ENCODE data around the gene TBX15. TPM values are rescaled to one million over a fixed set of nuclear protein-coding genes. Genes with fewer than 3 reads are reported as not detected.
"Not testable (repeated sequence)": the region's sequence is repeated elsewhere in the genome, so short reads cannot be mapped to it uniquely, and the experiment has no call there.

Gene TBX15
- total RNA-seq, 3 donors from 2014 or later = not detected

DNA sequence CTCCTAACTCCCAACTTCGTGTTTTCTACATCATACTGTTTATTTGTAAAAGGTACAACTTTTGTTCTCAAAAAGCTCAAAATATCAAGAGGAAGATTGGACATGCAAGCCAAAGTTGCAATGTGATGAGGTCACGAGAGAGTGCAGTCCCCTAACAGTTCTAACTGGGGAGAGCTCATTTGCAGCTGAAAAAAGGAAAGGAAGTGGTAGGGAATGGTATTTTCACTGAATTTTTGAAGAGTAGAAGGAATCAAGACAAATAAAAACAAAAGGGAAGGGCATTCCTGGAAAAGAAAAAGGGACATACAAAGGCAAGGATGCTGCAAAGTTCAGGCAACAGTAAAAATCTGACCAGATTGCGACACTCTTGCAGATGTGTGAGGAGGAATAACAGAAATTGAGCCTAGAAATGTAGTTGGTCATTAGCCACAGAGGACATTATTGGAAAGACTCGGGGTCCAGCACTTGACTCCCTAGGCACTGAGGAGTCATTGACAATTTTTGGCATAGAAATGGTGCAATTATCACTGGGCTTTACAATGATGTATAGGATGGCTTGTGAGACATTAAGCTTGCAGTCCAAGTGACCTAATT is 67.9 kb downstream of the TBX15 start:
- H3K4me3 Mint-ChIP-seq = no peak overlapping the region
- H3K36me3 Mint-ChIP-seq (ENCODE audit: insufficient read depth) = no peaks in the 10 kb centered on the region
- DNase-seq (no peak), ATAC-seq (no peak)
- H3K9me3 Mint-ChIP-seq = peaks cover 6% of the 10 kb centered on the region
- H3K4me1 Mint-ChIP-seq (ENCODE audit: low read depth) = no peaks in the 10 kb centered on the region
- no peaks in the 10 kb centered on the region for H3K27me3 Mint-ChIP-seq (ENCODE audit: low read depth)

- no peak for ATAC-seq
- Mint-ChIP-seq H3K9me3 (no peaks in the 10 kb centered on the region), H3K36me3 (ENCODE audit: insufficient read depth) (no peaks in the 10 kb centered on the region), H3K4me3 (no peak overlapping the region), H3K4me1 (ENCODE audit: low read depth) (no peaks in the 10 kb centered on the region), H3K27me3 (ENCODE audit: low read depth) (no peaks in the 10 kb centered on the region)
- DNase-seq = no peak
These were observed 69.2 kb downstream of the TBX15 start for GRCh38 chr1:118918940-118919259.

GRCh38 chr1:118918230-118918939 is 69.8 kb downstream of the TBX15 start:
- Mint-ChIP-seq H3K36me3 (ENCODE audit: insufficient read depth) (no peaks in the 10 kb centered on the region), H3K9me3 (no peaks in the 10 kb centered on the region), H3K27me3 (ENCODE audit: low read depth) (no peaks in the 10 kb centered on the region), H3K4me1 (ENCODE audit: low read depth) (no peaks in the 10 kb centered on the region), H3K4me3 (no peak overlapping the region)
- ATAC-seq (no peak), DNase-seq (no peak)

DNA sequence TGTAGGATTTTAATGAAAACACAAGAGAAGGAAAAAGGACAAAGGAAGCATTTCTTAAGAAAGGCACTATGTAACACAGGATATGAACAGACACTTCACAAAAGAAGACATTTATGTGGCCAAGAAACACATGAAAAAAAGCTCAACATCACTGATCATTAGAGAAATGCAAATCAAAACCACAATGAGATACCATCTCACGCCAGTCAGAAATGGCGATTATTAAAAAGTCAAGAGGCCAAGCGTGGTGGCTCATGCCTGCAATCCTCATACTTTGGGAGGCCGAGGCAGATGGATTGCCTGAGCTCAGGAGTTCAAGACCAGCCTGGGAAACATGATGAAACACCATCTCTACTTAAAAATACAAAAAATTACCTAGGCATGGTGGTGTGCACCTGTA is 71.8 kb downstream of the TBX15 start:
- H3K9me3 Mint-ChIP-seq; H3K4me3 Mint-ChIP-seq; ATAC-seq; DNase-seq; H3K36me3 Mint-ChIP-seq (ENCODE audit: insufficient read depth); H3K27me3 Mint-ChIP-seq (ENCODE audit: low read depth); H3K4me1 Mint-ChIP-seq (ENCODE audit: low read depth): not testable (repeated sequence)

DNA sequence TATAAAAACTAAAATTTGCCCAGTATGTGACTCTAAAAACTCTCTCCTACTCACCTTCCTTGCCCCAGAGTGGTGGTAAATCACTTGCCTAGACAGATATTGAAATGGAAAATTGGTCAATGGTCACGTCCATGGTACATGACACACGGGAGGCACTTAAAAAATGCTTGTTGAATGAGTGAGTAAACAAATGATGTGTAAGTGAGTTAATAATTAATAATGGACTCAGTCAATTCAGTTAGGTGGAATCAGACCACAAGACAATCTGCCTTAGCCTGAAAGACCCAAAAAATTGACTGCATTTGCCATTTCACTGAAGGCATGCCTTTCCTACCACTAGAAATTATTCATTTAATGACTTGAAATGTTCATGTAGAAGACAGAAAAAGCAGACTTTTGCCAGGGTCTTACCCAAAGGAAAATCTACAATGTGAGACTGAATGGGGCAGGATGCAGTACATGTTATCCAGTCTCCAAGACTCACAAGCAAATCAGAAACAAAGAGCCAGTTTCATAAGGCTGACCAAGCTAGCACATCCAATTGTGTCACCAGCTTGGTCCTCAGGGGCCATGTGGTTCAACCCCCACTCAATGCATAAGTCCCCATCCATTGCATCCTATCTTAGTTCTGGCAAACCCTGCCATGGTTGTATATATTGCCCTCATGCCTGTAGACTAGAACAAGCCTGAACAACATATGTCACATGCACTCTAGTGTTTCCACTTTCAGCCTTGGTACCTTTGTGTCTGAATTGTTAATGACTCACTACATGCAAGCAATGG is 73.6 kb downstream of the TBX15 start:
- Mint-ChIP-seq H3K4me3 (no peak overlapping the region), H3K4me1 (ENCODE audit: low read depth) (no peaks in the 10 kb centered on the region), H3K9me3 (no peaks in the 10 kb centered on the region), H3K27me3 (ENCODE audit: low read depth) (no peaks in the 10 kb centered on the region), H3K36me3 (ENCODE audit: insufficient read depth) (no peaks in the 10 kb centered on the region)
- ATAC-seq (no peak), DNase-seq (no peak)

DNA sequence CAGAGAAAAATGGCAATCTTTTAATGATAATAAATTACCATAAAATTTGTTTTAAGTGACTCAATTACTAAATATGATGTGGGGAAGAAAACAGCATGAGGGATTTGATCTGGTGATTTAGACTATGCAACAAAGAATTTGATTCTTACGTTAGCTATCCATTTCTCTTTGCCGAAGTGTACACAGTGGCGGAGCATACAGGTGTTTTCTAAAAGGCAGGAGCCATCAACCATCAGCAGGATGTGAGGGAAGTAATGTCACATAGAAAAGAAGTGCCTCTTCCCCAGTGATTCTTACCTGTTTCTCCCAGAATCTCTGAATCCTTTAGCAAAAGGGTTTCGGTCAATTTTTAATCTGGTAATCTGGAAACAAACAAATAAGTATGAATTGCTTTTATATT is 74.3 kb downstream of the TBX15 start:
- H3K36me3 Mint-ChIP-seq (ENCODE audit: insufficient read depth) = no peaks in the 10 kb centered on the region
- no peaks in the 10 kb centered on the region for H3K4me1 Mint-ChIP-seq (ENCODE audit: low read depth)
- no peaks in the 10 kb centered on the region for H3K9me3 Mint-ChIP-seq
- no peaks in the 10 kb centered on the region for H3K27me3 Mint-ChIP-seq (ENCODE audit: low read depth)
- no peak overlapping the region for H3K4me3 Mint-ChIP-seq
- DNase-seq (no peak), ATAC-seq (no peak)

DNA sequence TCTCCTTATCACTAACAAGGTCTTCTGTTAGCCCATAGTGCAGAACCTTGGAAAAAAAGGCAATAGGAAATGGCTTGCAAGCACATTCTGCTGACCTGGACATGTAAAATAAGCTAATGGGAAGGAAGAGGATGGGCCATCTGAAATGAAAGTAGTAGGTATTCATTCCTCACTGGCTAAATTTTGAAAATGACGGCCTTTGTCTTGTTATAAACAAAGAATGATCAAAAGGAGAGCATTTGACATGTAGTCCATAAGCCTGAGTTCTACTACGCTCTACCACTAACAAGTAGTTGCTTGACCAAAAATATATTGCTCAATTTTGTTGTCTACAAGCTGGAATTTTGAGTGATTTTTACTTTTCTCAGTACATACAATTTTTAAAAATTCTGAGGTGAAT is 75.6 kb downstream of the TBX15 start:
- no peak for ATAC-seq

GRCh38 chr1:118911571-118911970 is 76.6 kb downstream of the TBX15 start:
- no peaks in the 10 kb centered on the region for H3K36me3 Mint-ChIP-seq (ENCODE audit: insufficient read depth)
- no peaks in the 10 kb centered on the region for H3K9me3 Mint-ChIP-seq
- H3K4me1 Mint-ChIP-seq (ENCODE audit: low read depth) = no peaks in the 10 kb centered on the region
- no peak overlapping the region for H3K4me3 Mint-ChIP-seq
- no peaks in the 10 kb centered on the region for H3K27me3 Mint-ChIP-seq (ENCODE audit: low read depth)
- no peak for DNase-seq
- ATAC-seq = no peak

More for the DNA sequence above, 75.6 kb downstream of the TBX15 start:
- Mint-ChIP-seq H3K27me3 (ENCODE audit: low read depth) (no peaks in the 10 kb centered on the region), H3K36me3 (ENCODE audit: insufficient read depth) (no peaks in the 10 kb centered on the region), H3K4me1 (ENCODE audit: low read depth) (no peaks in the 10 kb centered on the region), H3K4me3 (no peak overlapping the region), H3K9me3 (no peaks in the 10 kb centered on the region)
- DNase-seq = no peak

DNA sequence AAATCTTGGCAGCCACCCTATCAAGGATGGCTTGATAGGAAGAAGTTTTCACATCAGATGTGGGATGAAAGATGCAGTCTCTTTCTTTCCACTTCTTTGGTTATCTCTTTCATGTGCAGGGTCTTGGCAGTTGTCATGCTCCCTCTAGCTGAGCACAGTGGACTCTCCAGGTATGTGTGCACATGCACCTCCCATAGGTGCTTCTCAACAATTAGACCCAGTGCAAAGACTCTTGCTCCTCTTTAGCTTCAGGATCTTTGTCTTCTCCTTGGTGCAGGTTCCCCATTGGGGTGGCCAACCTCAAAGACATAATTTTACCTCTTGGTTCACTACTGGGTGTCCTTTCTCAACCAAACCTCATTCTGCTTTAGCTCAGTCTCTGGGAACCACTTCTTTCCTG is 80.7 kb downstream of the TBX15 start:
- ATAC-seq (no peak), DNase-seq (no peak)
- Mint-ChIP-seq H3K36me3 (ENCODE audit: insufficient read depth) (no peaks in the 10 kb centered on the region), H3K27me3 (ENCODE audit: low read depth) (no peaks in the 10 kb centered on the region), H3K4me1 (ENCODE audit: low read depth) (no peaks in the 10 kb centered on the region), H3K4me3 (no peak overlapping the region), H3K9me3 (no peaks in the 10 kb centered on the region)

DNA sequence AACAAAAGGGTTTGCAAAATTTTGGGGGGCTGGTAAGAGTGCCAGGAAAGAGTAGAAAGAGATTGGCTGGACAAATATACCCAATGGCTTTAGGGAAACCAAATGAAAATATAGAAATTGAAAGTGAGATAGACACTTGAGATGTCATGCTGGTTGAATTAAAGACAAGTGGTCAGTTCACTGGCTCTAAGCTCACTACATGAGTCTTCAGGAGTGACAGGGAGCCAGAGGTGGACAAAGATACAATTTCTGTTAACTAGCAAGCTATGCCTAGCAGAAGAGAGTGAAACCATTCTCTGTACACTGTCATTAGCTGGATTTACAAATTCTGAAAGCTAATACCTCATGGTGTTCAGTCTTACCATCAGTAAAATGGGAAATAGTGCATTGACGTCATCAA is 82.5 kb downstream of the TBX15 start:
- H3K36me3 Mint-ChIP-seq (ENCODE audit: insufficient read depth) = no peaks in the 10 kb centered on the region
- H3K4me1 Mint-ChIP-seq (ENCODE audit: low read depth) = no peaks in the 10 kb centered on the region
- no peaks in the 10 kb centered on the region for H3K27me3 Mint-ChIP-seq (ENCODE audit: low read depth)
- H3K9me3 Mint-ChIP-seq = no peaks in the 10 kb centered on the region
- H3K4me3 Mint-ChIP-seq = no peak overlapping the region
- DNase-seq (no peak), ATAC-seq (no peak)

DNA sequence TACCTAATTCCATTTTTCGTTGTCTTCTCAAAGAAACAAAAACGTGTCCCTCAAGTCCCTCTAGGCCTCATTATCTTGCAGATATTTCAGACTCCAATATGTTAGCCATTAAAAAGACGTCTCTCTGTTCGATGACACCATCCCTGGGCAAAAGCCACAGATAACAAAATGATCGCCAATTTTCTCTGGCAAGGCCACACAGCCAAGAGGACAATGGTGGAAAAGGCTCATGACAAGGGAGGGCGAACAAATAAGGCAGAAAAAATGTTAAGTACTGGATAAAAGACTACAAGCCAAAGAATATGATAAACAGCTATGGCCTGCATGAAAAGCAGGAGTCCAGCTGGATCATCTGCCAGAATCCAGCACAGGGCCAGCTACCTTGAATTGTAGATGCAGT is 82.9 kb downstream of the TBX15 start:
- no peaks in the 10 kb centered on the region for H3K27me3 Mint-ChIP-seq (ENCODE audit: low read depth)
- ATAC-seq = no peak
- no peaks in the 10 kb centered on the region for H3K9me3 Mint-ChIP-seq
- H3K36me3 Mint-ChIP-seq (ENCODE audit: insufficient read depth) = no peaks in the 10 kb centered on the region
- DNase-seq = no peak
- no peaks in the 10 kb centered on the region for H3K4me1 Mint-ChIP-seq (ENCODE audit: low read depth)
- H3K4me3 Mint-ChIP-seq = no peak overlapping the region

- DNase-seq (no peak), ATAC-seq (no peak)
- no peaks in the 10 kb centered on the region for H3K27me3 Mint-ChIP-seq (ENCODE audit: low read depth)
- H3K4me1 Mint-ChIP-seq (ENCODE audit: low read depth) = no peaks in the 10 kb centered on the region
- H3K36me3 Mint-ChIP-seq (ENCODE audit: insufficient read depth) = no peaks in the 10 kb centered on the region
- no peak overlapping the region for H3K4me3 Mint-ChIP-seq
- no peaks in the 10 kb centered on the region for H3K9me3 Mint-ChIP-seq
These were observed 85.4 kb downstream of the TBX15 start for GRCh38 chr1:118902711-118903191.

DNA sequence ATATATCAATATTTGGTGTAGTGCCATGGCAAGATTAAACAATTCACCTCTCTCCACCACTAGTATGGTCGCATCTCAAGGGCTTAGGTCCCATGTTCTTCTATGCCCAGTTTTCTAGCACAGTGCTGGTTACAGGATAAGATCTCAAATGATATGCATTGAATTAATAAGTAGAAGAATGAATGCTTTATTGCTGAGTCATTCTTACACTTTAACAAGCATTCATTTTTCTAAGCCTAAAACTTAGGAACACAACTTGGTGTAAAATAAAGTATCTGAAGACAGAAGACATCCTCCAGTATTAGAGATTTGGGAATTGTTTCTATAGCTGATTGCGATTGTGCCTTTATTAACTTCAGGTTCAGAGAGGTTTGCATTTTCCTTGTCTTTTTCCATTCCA is 85.8 kb downstream of the TBX15 start:
- ATAC-seq (no peak), DNase-seq (no peak)
- Mint-ChIP-seq H3K4me3 (no peak overlapping the region), H3K9me3 (no peaks in the 10 kb centered on the region), H3K4me1 (ENCODE audit: low read depth) (no peaks in the 10 kb centered on the region), H3K27me3 (ENCODE audit: low read depth) (no peaks in the 10 kb centered on the region), H3K36me3 (ENCODE audit: insufficient read depth) (no peaks in the 10 kb centered on the region)

GRCh38 chr1:118900643-118901440 is 87.3 kb downstream of the TBX15 start:
- DNase-seq (no peak), ATAC-seq (no peak)
- Mint-ChIP-seq H3K9me3 (no peaks in the 10 kb centered on the region), H3K36me3 (ENCODE audit: insufficient read depth) (no peaks in the 10 kb centered on the region), H3K27me3 (ENCODE audit: low read depth) (no peaks in the 10 kb centered on the region), H3K4me1 (ENCODE audit: low read depth) (no peaks in the 10 kb centered on the region), H3K4me3 (no peak overlapping the region)

Data from activated T-cell treated with anti-CD3 and anti-CD28 coated beads, Interleukin-2, amount 50 U/mL, for 4 hours (primary cell).